ENCODE results near the gene PLCB1. TPM values are rescaled to one million over a fixed set of nuclear protein-coding genes. Genes with fewer than 3 reads are reported as not detected.

Gene PLCB1
- total and polyA plus RNA-seq, 2 of the 4 experiments (the other 2 are of a cell fraction), result 5.6 to 16.1 TPM

GRCh38 chr20:8097307-8097706, 34.8 kb upstream of the PLCB1 start:
- Histone ChIP-seq H3K9me3 (ENCODE audit: control insufficient read depth, insufficient read depth, low read length) (no peaks in the 10 kb centered on the region), H4K20me1 (ENCODE audit: insufficient read depth, low read length) (no peaks in the 10 kb centered on the region), H3K18ac (ENCODE audit: low read depth, low read length) (no peak overlapping the region), H2AFZ (replicated peaks; ENCODE audit: low read length, poor library complexity) (no peak overlapping the region), H2BK120ac (ENCODE audit: low read depth, low read length) (no peak overlapping the region), H3K4me1 (ENCODE audit: control insufficient read depth, insufficient read depth, low read length) (0 out of 2 replicates have a peak, but pooled peaks cover 1% of the 10 kb centered on the region), H4K8ac (ENCODE audit: low read depth in 2 of 2, low read length in 2 of 2) (no peak overlapping the region), H4K5ac (ENCODE audit: low read depth, low read length) (no peak overlapping the region), H3K27ac (ENCODE audit: insufficient read depth, low read length) (no peak overlapping the region), H3K79me1 (ENCODE audit: low read depth in 1 of 2, low read length in 2 of 2) (no peaks in the 10 kb centered on the region), H3K9me1 (ENCODE audit: insufficient read depth, low read length) (peaks cover 2% of the 10 kb centered on the region; the same call in 1 of the 2 replicates), H2BK15ac (ENCODE audit: low read depth, low read length) (no peak overlapping the region), H3K27me3 (ENCODE audit: control insufficient read depth, insufficient read depth, low read length) (no peaks in the 10 kb centered on the region), H3K4ac (ENCODE audit: low read depth, low read length) (no peak overlapping the region), H3K23ac (ENCODE audit: low read depth, low read length) (no peak overlapping the region), H3K9ac (ENCODE audit: low read depth, low read length) (no peak overlapping the region), H2AK5ac (ENCODE audit: low read depth, low read length) (no peak overlapping the region), H3K14ac (replicated peaks; ENCODE audit: low read depth, low read length) (no peak overlapping the region), H3K4me3 (ENCODE audit: insufficient read depth, low read depth, low read length) (no peak overlapping the region), H3K4me2 (ENCODE audit: low read depth, low read length) (no peak overlapping the region), H4K91ac (ENCODE audit: insufficient read depth, low read depth, low read length) (no peak overlapping the region), H2BK20ac (ENCODE audit: low read depth, low read length) (no peak overlapping the region), H3K56ac (ENCODE audit: extremely low read depth, insufficient read depth, low read length) (no peak overlapping the region), H3K36me3 (ENCODE audit: control insufficient read depth, insufficient read depth, low read length) (no peaks in the 10 kb centered on the region), H2AK9ac (replicated peaks; ENCODE audit: low read depth, low read length, poor library complexity) (no peak overlapping the region), H2BK5ac (ENCODE audit: low read depth, low read length, poor library complexity, severe bottlenecking) (no peak overlapping the region)
- intact Hi-C loops (cut with micrococcal nuclease) (no loop called here), in situ Hi-C loops (cut with MboI; ENCODE audit: low sequenced_read_pairs) (no loop called here), dilution Hi-C loops (cut with HindIII; ENCODE audit: low sequenced_read_pairs, unreplicated experiment) (no loop called here)
- CTCF ChIA-PET, result no interaction called here
- BruUV-seq (replicated peaks), result no TSS peak
- no CpG with 5 or more reads among the region's 2 CpGs for WGBS, 2 experiments (ENCODE audit: extremely low coverage in 2 of 2, insufficient read length in 1 of 2)
- DNase-seq, result no peak
- no peak for ATAC-seq (ENCODE audit: low read depth)
- TF ChIP-seq FOS (IDR thresholded peaks at IDR 0.05; ENCODE audit: low read depth, low read length), result no peak
- POLR2A ChIA-PET (ENCODE audit: unreplicated experiment), result no interaction called here
